HepG2 (cell line): ENCODE data around the gene RNLS. TPM values are rescaled to one million over a fixed set of nuclear protein-coding genes. Genes with fewer than 3 reads are reported as not detected.

ENCODE experiments used
- ATAC-seq: fragments of 200-7000 bp; cut with Tn5 transposase; 3 replicates; pipeline ENCODE4 v1.9.1; 2020; ENCODE audit warnings: mild to moderate bottlenecking, moderate library complexity
- BruUV-seq: library from RNA; stranded (reverse); fragments of 400-500 nt; replicated peaks from 2 replicates; lab custom pipeline; 2021; lab: Mats Ljungman, UMichigan
- CTCF ChIA-PET: fragments of 300-600 bp; formaldehyde crosslinking; extraction: SDS; loops from one replicate; lab custom pipeline; 2021; ENCODE audit warnings: low total read pairs, inconsistent platforms, low intra/inter-chr PET ratio; lab: Yijun Ruan, JAX
- POLR2A ChIA-PET: fragments of 350-600 bp; sonication (Branson Sonifier 250); formaldehyde crosslinking; loops from one replicate; lab custom pipeline; 2020; ENCODE audit warnings: antibody characterized with exemption, inconsistent platforms; lab: Yijun Ruan, JAX
- DNase-seq: peaks from one replicate; pipeline ENCODE4 v3.0.0-alpha.2; 2015; ENCODE audit warnings: low spot score
- FAIRE-seq: peaks from 3 replicates; lab custom pipeline; 2011; peaks lifted over from hg19 to GRCh38; lab: Jason Lieb, UNC
- H2AFZ ChIP-seq: one replicate; pipeline ENCODE4 v1.6.1; 2011; ENCODE audit warnings: low read length, inconsistent platforms
- H3K27ac ChIP-seq: fragments of 300-600 bp; 3 replicates; pipeline ENCODE4 v1.8.0; 2011; ENCODE audit warnings: mixed run types, mild to moderate bottlenecking, mixed read lengths, low read length, inconsistent platforms; ENCODE audit not compliant: insufficient read depth; ENCODE audit errors: extremely low read length
- H3K27me3 ChIP-seq, 2 experiments: fragments of 200-600 bp in 1 of 2; 2 replicates in 1 of 2; 3 replicates in 1 of 2; pipeline versions ENCODE4 v1.6.0 to v1.8.0; 2011; ENCODE audit warnings: low read length in 2 of 2, mild to moderate bottlenecking in 2 of 2, moderate library complexity in 2 of 2, inconsistent platforms in 1 of 2; ENCODE audit not compliant: insufficient read depth in 2 of 2, control insufficient read depth in 1 of 2
- H3K36me3 ChIP-seq, 2 experiments: fragments of 200-600 bp in 1 of 2; replicated peaks in 1 of 2; 2 replicates in 1 of 2; 3 replicates in 1 of 2; pipeline versions ENCODE4 v1.5.1 to v1.8.0; 2011; ENCODE audit warnings: low read length in 2 of 2, inconsistent platforms in 1 of 2; ENCODE audit not compliant: insufficient read depth in 2 of 2, control insufficient read depth in 1 of 2
- H3K4me1 ChIP-seq: 2 replicates; pipeline ENCODE4 v1.5.1; 2012; ENCODE audit warnings: low read length, inconsistent platforms; ENCODE audit not compliant: insufficient read depth
- H3K4me2 ChIP-seq: 2 replicates; pipeline ENCODE4 v1.6.0; 2011; ENCODE audit warnings: low read depth, low read length, inconsistent platforms
- H3K4me3 ChIP-seq, 3 experiments: fragments of 200-600 bp in 1 of 3; sonication (generic), shearing (Covaris generic) in 1 of 3; replicated peaks in 1 of 3; 2 replicates each; pipeline ENCODE4 v1.5.1; 2011 to 2016; ENCODE audit warnings: low read length in 3 of 3, inconsistent platforms in 2 of 3, low read depth in 2 of 3, mild to moderate bottlenecking in 2 of 3, control low read depth in 1 of 3, mixed read lengths in 1 of 3; ENCODE audit not compliant: insufficient read depth in 1 of 3
- H3K79me2 ChIP-seq: one replicate; pipeline ENCODE4 v1.6.1; 2011; ENCODE audit warnings: low read length, inconsistent platforms; ENCODE audit not compliant: insufficient read depth
- H3K9ac ChIP-seq: 2 replicates; pipeline ENCODE4 v1.6.0; 2011; ENCODE audit warnings: mild to moderate bottlenecking, low read depth, low read length, inconsistent platforms; ENCODE audit not compliant: insufficient read depth
- H3K9me3 ChIP-seq: 2 replicates; pipeline ENCODE4 v1.5.1; 2012; ENCODE audit warnings: mild to moderate bottlenecking, low read length
- H4K20me1 ChIP-seq: 2 replicates; pipeline ENCODE4 v1.6.0; 2011; ENCODE audit warnings: inconsistent platforms, mild to moderate bottlenecking, low read length, moderate library complexity; ENCODE audit not compliant: insufficient read depth
- SNAPC5 ChIP-seq: sonication (generic); formaldehyde crosslinking; IDR thresholded peaks from 2 replicates; pipeline ENCODE4 v1.8.1; 2023; ENCODE audit warnings: mild to moderate bottlenecking, missing genetic modification reagents, borderline replicate concordance
- YEATS4 ChIP-seq: sonication (generic); formaldehyde crosslinking; IDR thresholded peaks from 2 replicates; pipeline ENCODE4 v1.4.0; 2020; ENCODE audit warnings: missing genetic modification reagents, borderline replicate concordance
- ZNF17 ChIP-seq: sonication (generic); formaldehyde crosslinking; IDR thresholded peaks from 2 replicates; pipeline ENCODE4 v1.5.0; 2020; ENCODE audit warnings: mild to moderate bottlenecking, missing genetic modification reagents
- ZNF331 ChIP-seq: sonication (generic); formaldehyde crosslinking; IDR thresholded peaks from 2 replicates; pipeline ENCODE4 v1.4.0; 2020; ENCODE audit warnings: missing genetic modification reagents
- ZNF646 ChIP-seq: sonication (generic); formaldehyde crosslinking; IDR thresholded peaks from 2 replicates; pipeline ENCODE4 v1.9.0; 2021; ENCODE audit warnings: mild to moderate bottlenecking, missing genetic modification reagents
- WGBS: methylation state at CpG from one replicate; pipeline ENCODE4 v1.1.6; 2017; ENCODE audit warnings: low lambda C conversion rate; 5-methylcytosine and 5-hydroxymethylcytosine counted together
- in situ Hi-C: cut with HindIII; loops from 2 replicates; pipeline ENCODE4 v1.10.0; 2017; ENCODE audit warnings: low pct_unique_long_range_greater_than_20kb; ENCODE audit not compliant: extremely low pct_ligation_motif_present
- intact Hi-C: fragments of 100-400 bp; cut with micrococcal nuclease; formaldehyde crosslinking; loops from one replicate; pipeline ENCODE4 v1.10.0; 2022; ENCODE audit not compliant: unreplicated experiment
- polyA plus RNA-seq, 8 experiments: library from polyadenylated mRNA; depleted of rRNA in 3 of 8; stranded (reverse) in 7 of 8; unstranded in 1 of 8; fragments of >200 nt; fragmentation: Illumina TruSeq in 4 of 8; extraction: Trizol in 4 of 8; gene quantifications; 2 replicates each; pipeline versions ENCODE4 v1.2.1 to v1.2.3, GENCODE V29; 2011 to 2016; ENCODE audit warnings: low read depth in 4 of 8, missing spikeins in 1 of 8, mixed read lengths in 1 of 8; ENCODE audit not compliant: insufficient read depth in 1 of 8
- total RNA-seq, 5 experiments: library from RNA; depleted of rRNA; stranded (reverse); fragments of >200 nt; fragmentation: Illumina TruSeq; extraction: Trizol; gene quantifications; 2 replicates each; pipeline ENCODE4 v1.2.3, GENCODE V29; 2016; ENCODE audit warnings: low read depth in 1 of 5

Gene RNLS
- total and polyA plus RNA-seq, 2 of the 13 experiments (the other 11 are each of a cell fraction or from before 2014, with no cell fraction given): not detected

- no peak overlapping the region for H3K27ac ChIP-seq
- FAIRE-seq (no peak), DNase-seq (no peak)
- H4K20me1 ChIP-seq: no peaks in the 10 kb centered on the region
- H3K36me3 ChIP-seq: no peaks in the 10 kb centered on the region
- intact Hi-C loops: loop anchor here (10.0 kb wide), 1 partner anchor 442 kb away; no protein-coding TSS in a partner anchor
- in situ Hi-C loops: loop anchor here (10.0 kb wide), 1 partner anchor 702 kb away; no protein-coding TSS in a partner anchor
- no peak overlapping the region for H2AFZ ChIP-seq
- no peaks in the 10 kb centered on the region for H3K9me3 ChIP-seq
- H3K4me2 ChIP-seq: no peak overlapping the region
- CTCF ChIA-PET: no interaction called here
- POLR2A ChIA-PET: no interaction called here
- H3K27me3 ChIP-seq: no peaks in the 10 kb centered on the region
- WGBS: 5% methylated on average over 1 of the region's 1 CpG
- no TSS peak for BruUV-seq
- H3K79me2 ChIP-seq: no peaks in the 10 kb centered on the region
- TF ChIP-seq YEATS4 (CRISPR knock-in tag) (no peak), ZNF17 (CRISPR knock-in tag) (no peak), ZNF646 (CRISPR knock-in tag) (no peak), ZNF331 (CRISPR knock-in tag) (no peak), SNAPC5 (CRISPR knock-in tag) (no peak)
- TF ChIP-seq, all 625 proteins: peak for 0
- Histone ChIP-seq H3K9ac (no peak overlapping the region), H3K4me3 (no peak overlapping the region), H3K4me1 (no peaks in the 10 kb centered on the region)
- no peak for ATAC-seq
Measured at GRCh38 chr10:88557256-88557655, 25.9 kb downstream of the RNLS start.
